OCI-M2 (cell line): ENCODE data around the gene ACTL7B.
"Not testable (repeated sequence)": the region's sequence is repeated elsewhere in the genome, so short reads cannot be mapped to it uniquely, and the experiment has no call there.

ENCODE experiments used
- DNase-seq: peaks from one replicate; lab custom pipeline; 2025; ENCODE audit not compliant: unreplicated experiment; lab: John Stamatoyannopoulos, UW

Gene ACTL7B

GRCh38 chr9:108855888-108856287 lies at the start of gene ACTL7B:
ACTL7B (minus strand) TSS chr9:108855986; CDS start chr9:108855930, 56 bp downstream.
- no peak for DNase-seq

- no peak for DNase-seq
Observed at GRCh38 chr9:108905494-108905893, 49.7 kb upstream of the ACTL7B start.

- DNase-seq = no peak
Observed at GRCh38 chr9:108904161-108904560, 48.4 kb upstream of the ACTL7B start.

- no peak for DNase-seq
Observed at GRCh38 chr9:108903420-108904103, 47.8 kb upstream of the ACTL7B start.

GRCh38 chr9:108900176-108900575 lies 44.4 kb upstream of the ACTL7B start:
- DNase-seq = no peak

- DNase-seq = not testable (repeated sequence)
Observed at GRCh38 chr9:108899023-108899695, 43.4 kb upstream of the ACTL7B start.

GRCh38 chr9:108897324-108898096 lies 41.7 kb upstream of the ACTL7B start:
- DNase-seq = no peak

- DNase-seq = no peak
Observed at GRCh38 chr9:108894225-108894997, 38.6 kb upstream of the ACTL7B start.

GRCh38 chr9:108889649-108890067 lies 33.9 kb upstream of the ACTL7B start:
- no peak for DNase-seq

- DNase-seq = not testable (repeated sequence)
Observed at GRCh38 chr9:108886594-108887271, 30.9 kb upstream of the ACTL7B start.

GRCh38 chr9:108885643-108886348 lies 30.0 kb upstream of the ACTL7B start:
- DNase-seq = no peak

GRCh38 chr9:108884701-108885100 lies 28.9 kb upstream of the ACTL7B start:
- DNase-seq = no peak

- no peak for DNase-seq
Observed at GRCh38 chr9:108883085-108883484, 27.3 kb upstream of the ACTL7B start.

GRCh38 chr9:108882052-108882888 lies 26.5 kb upstream of the ACTL7B start:
- no peak for DNase-seq

- no peak for DNase-seq
Observed at GRCh38 chr9:108880738-108881316, 25.0 kb upstream of the ACTL7B start.

- DNase-seq = no peak
Observed at GRCh38 chr9:108877524-108877923, 21.7 kb upstream of the ACTL7B start.

- DNase-seq = no peak
Observed at GRCh38 chr9:108876425-108876824, 20.6 kb upstream of the ACTL7B start.

- DNase-seq = no peak
Observed at GRCh38 chr9:108874058-108874788, 18.4 kb upstream of the ACTL7B start.
